K562 (cell line): ENCODE measurements around the gene MLXIPL. TPM values are rescaled to one million over a fixed set of nuclear protein-coding genes. Genes with fewer than 3 reads are reported as not detected.
A peak's percentile ranks its signal among the peaks of the same experiment; 100 is the strongest.

Experiments used
- ATAC-seq: fragments of 200-7000 bp; cut with Tn5 transposase; 3 replicates; pipeline ENCODE4 v1.9.1; 2020; ENCODE audit warnings: moderate library complexity
- BruUV-seq: library from RNA; stranded (reverse); fragments of 400-500 nt; replicated peaks from 2 replicates; lab custom pipeline; 2021; lab: Mats Ljungman, UMichigan
- CTCF ChIA-PET: fragments of 300-600 bp; formaldehyde crosslinking; extraction: SDS; loops from one replicate; lab custom pipeline; 2021; ENCODE audit warnings: low intra/inter-chr PET ratio; lab: Yijun Ruan, JAX
- POLR2A ChIA-PET: fragments of 300-600, 350-650 bp; sonication (Branson Sonifier 250); formaldehyde crosslinking; extraction: SDS; loops from one replicate; lab custom pipeline; 2021; ENCODE audit warnings: antibody characterized with exemption, inconsistent platforms; lab: Yijun Ruan, JAX
- DNase-seq, 4 experiments: peaks; one replicate each; pipeline versions ENCODE4 v3.0.0 to v3.0.0-alpha.2; 2011 to 2018; ENCODE audit warnings: low spot score in 3 of 4, mixed read lengths in 3 of 4; ENCODE audit errors: extremely low read depth in 1 of 4
- FAIRE-seq: peaks from 2 replicates; lab custom pipeline; 2011; peaks lifted over from hg19 to GRCh38; lab: Jason Lieb, UNC
- H2AFZ ChIP-seq: 2 replicates; pipeline ENCODE4 v1.6.0; 2011; ENCODE audit warnings: low read depth, low read length, control low read depth, inconsistent platforms
- H3K27ac ChIP-seq: fragments of 200-600 bp; 3 replicates; pipeline ENCODE4 v1.8.0; 2011; ENCODE audit warnings: low read depth, mild to moderate bottlenecking, control low read depth, inconsistent platforms, low read length, moderate library complexity, mixed read lengths; ENCODE audit errors: extremely low read depth
- H3K27me3 ChIP-seq, 2 experiments: fragments of 300-600 bp in 1 of 2; 2 replicates in 1 of 2; 3 replicates in 1 of 2; pipeline versions ENCODE4 v1.6.0 to v1.8.0; 2011; ENCODE audit warnings: inconsistent platforms in 2 of 2, low read length in 2 of 2, mild to moderate bottlenecking in 1 of 2, mixed read lengths in 1 of 2, moderate library complexity in 1 of 2; ENCODE audit not compliant: control insufficient read depth in 2 of 2, insufficient read depth in 2 of 2
- H3K36me3 ChIP-seq: fragments of 300-600 bp; 3 replicates; pipeline ENCODE4 v1.8.0; 2011; ENCODE audit warnings: mild to moderate bottlenecking, low read length, inconsistent platforms; ENCODE audit not compliant: control insufficient read depth, insufficient read depth
- H3K4me1 ChIP-seq, 2 experiments: fragments of 200-600 bp in 1 of 2; replicated peaks in 1 of 2; 2 replicates in 1 of 2; 3 replicates in 1 of 2; pipeline versions ENCODE4 v1.5.1 to v1.8.0; 2011; ENCODE audit warnings: inconsistent platforms in 2 of 2, low read length in 2 of 2, mild to moderate bottlenecking in 1 of 2, mixed read lengths in 1 of 2, moderate library complexity in 1 of 2; ENCODE audit not compliant: control insufficient read depth in 2 of 2, insufficient read depth in 2 of 2
- H3K4me2 ChIP-seq: 2 replicates; pipeline ENCODE4 v1.6.1; 2011; ENCODE audit warnings: low read length, control low read depth, inconsistent platforms, mixed read lengths; ENCODE audit not compliant: insufficient read depth
- H3K4me3 ChIP-seq: fragments of 200-600 bp; sonication (generic), shearing (Covaris generic); 2 replicates; pipeline ENCODE4 v1.5.1; 2016; ENCODE audit warnings: control low read depth, inconsistent platforms
- H3K79me2 ChIP-seq: fragments of 200-600 bp; 3 replicates; pipeline ENCODE4 v1.8.0; 2011; ENCODE audit warnings: low read length, inconsistent platforms; ENCODE audit not compliant: control insufficient read depth, insufficient read depth
- H3K9ac ChIP-seq, 2 experiments: 2 replicates each; pipeline versions ENCODE4 v1.6.0 to v1.6.1; 2011; ENCODE audit warnings: low read depth in 2 of 2, low read length in 2 of 2, control low read depth in 1 of 2, inconsistent platforms in 1 of 2, mild to moderate bottlenecking in 1 of 2, mixed read lengths in 1 of 2; ENCODE audit not compliant: insufficient read depth in 1 of 2
- H3K9me1 ChIP-seq: one replicate; pipeline ENCODE4 v1.6.0; 2011; ENCODE audit warnings: inconsistent platforms, mild to moderate bottlenecking, low read length, moderate library complexity; ENCODE audit not compliant: control insufficient read depth, insufficient read depth
- H3K9me3 ChIP-seq: replicated peaks from 2 replicates; pipeline ENCODE4 v1.5.1; 2011; ENCODE audit warnings: low read depth, low read length, inconsistent platforms; ENCODE audit not compliant: control insufficient read depth, insufficient read depth
- H4K20me1 ChIP-seq: replicated peaks from 2 replicates; pipeline ENCODE4 v1.6.1; 2011; ENCODE audit warnings: low read length, inconsistent platforms, mixed read lengths; ENCODE audit not compliant: control insufficient read depth, insufficient read depth
- POLR2G ChIP-seq: fragments of 200-400 bp; formaldehyde crosslinking; IDR thresholded peaks from 2 replicates; pipeline ENCODE4 v1.6.1; 2017; ENCODE audit warnings: low read depth, mild to moderate bottlenecking, antibody characterized with exemption, low read length, moderate library complexity
- USF1 ChIP-seq: sonication (generic); formaldehyde crosslinking; IDR thresholded peaks from 2 replicates; pipeline ENCODE4 v1.9.0; 2022; ENCODE audit warnings: mild to moderate bottlenecking, missing genetic modification reagents
- ZNF589 ChIP-seq: fragments of 200-800 bp; sonication (Bioruptor generic); IDR thresholded peaks from 2 replicates; pipeline ENCODE4 v1.6.1; 2016; ENCODE audit warnings: low read depth, missing genetic modification characterization, missing compliant biosample characterization
- WGBS: fragments of 100-300 bp; shearing (Covaris generic); methylation state at CpG from one replicate; pipeline ENCODE4 v1.1.6; 2016; ENCODE audit warnings: low coverage, mixed read lengths; ENCODE audit not compliant: insufficient coverage; ENCODE audit errors: missing lambda C conversion rate; 5-methylcytosine and 5-hydroxymethylcytosine counted together
- in situ Hi-C: fragments of 300-500 bp; cut with MboI; formaldehyde crosslinking; loops from 4 replicates; pipeline ENCODE4 v1.15.0; 2018; ENCODE audit warnings: inconsistent platforms, mixed read lengths
- intact Hi-C: fragments of 100-400 bp; cut with micrococcal nuclease; formaldehyde crosslinking; loops from 2 replicates; pipeline ENCODE4 v1.14.2; 2022
- polyA plus RNA-seq, 8 experiments: library from polyadenylated mRNA; depleted of rRNA in 4 of 8; stranded (reverse) in 5 of 8; unstranded in 3 of 8; fragments of >200 nt; fragmentation: Nextera tagmentation in 2 of 8; fragmentation: Illumina TruSeq in 1 of 8; extraction: Ambion mirVana in 2 of 8; extraction: Trizol in 1 of 8; gene quantifications; 2 replicates each; pipeline versions ENCODE4 v1.2.1 to v1.2.3, GENCODE V29; 2011 to 2014; ENCODE audit warnings: inconsistent platforms in 1 of 8, missing spikeins in 1 of 8
- total RNA-seq, 7 experiments: library from RNA; depleted of rRNA in 6 of 7; stranded (reverse); fragments of >200 nt in 6 of 7; fragmentation: Illumina TruSeq in 2 of 7; extraction: Trizol in 2 of 7; gene quantifications; 2 replicates each; pipeline versions ENCODE4 v1.2.1 to v1.2.3, GENCODE V29; 2011 to 2021; ENCODE audit warnings: low replicate concordance in 1 of 7

The MLXIPL gene
- total and polyA plus RNA-seq, 9 of the 15 experiments (the other 6 are each of a cell fraction or from before 2014, with no cell fraction given): 0.11 to 18.4 (median 1.4) TPM

- 0 out of 2 replicates have a peak, but pooled peaks have one; percentile 22 for TF ChIP-seq USF1 (CRISPR knock-in tag)
Measured at GRCh38 chr7:73602721-73603651, 21.3 kb downstream of the MLXIPL start (continued).

GRCh38 chr7:73599916-73600315 is 24.4 kb downstream of the MLXIPL start:
- intact Hi-C loops: no loop called here
- ChIA-PET POLR2A (interaction anchor here (1.3 kb wide), 1 partner anchor 11 kb away, joined by 6 read pairs; no protein-coding TSS in a partner anchor), CTCF (no interaction called here)
- no peaks in the 10 kb centered on the region for H3K79me2 ChIP-seq
- no peak overlapping the region for H3K27ac ChIP-seq
- peak; percentile 63 for TF ChIP-seq POLR2G
- no peak for TF ChIP-seq ZNF589 (CRISPR knock-in tag)
- DNase-seq (no peak), FAIRE-seq (no peak), ATAC-seq (no peak)
- H3K9me3 ChIP-seq: no peaks in the 10 kb centered on the region
- no peaks in the 10 kb centered on the region for H3K36me3 ChIP-seq
- H3K4me3 ChIP-seq: no peak overlapping the region
- WGBS: 30% methylated on average over 7 of the region's 7 CpGs
- in situ Hi-C loops: no loop called here
- H3K9ac ChIP-seq: no peak overlapping the region
- H3K4me1 ChIP-seq: peaks cover 0 to 52% of the 10 kb centered on the region in 2 experiments; a peak in 3 of 5 replicates
- H3K27me3 ChIP-seq: no peaks in the 10 kb centered on the region
- no peaks in the 10 kb centered on the region for H3K9me1 ChIP-seq
- no peak overlapping the region for H3K4me2 ChIP-seq
- no peak overlapping the region for H2AFZ ChIP-seq
- no TSS peak for BruUV-seq
- H4K20me1 ChIP-seq: no peaks in the 10 kb centered on the region
